ENCODE results near the gene RGS17.

- TF ChIP-seq EZH2 (IDR thresholded peaks at IDR 0.05; ENCODE audit: low read depth) (no peak), CTCF (conservative IDR thresholded peaks at IDR 0.05) (no peak)
Observed at GRCh38 chr6:152976749-152977148, 154.3 kb downstream of the RGS17 start.
